AG08396 (cell line): Measurements from ENCODE around the gene CLIP1.
A peak's percentile ranks its signal among the peaks of the same experiment; 100 is the strongest.

Source experiments
- DNase-seq: peaks from one replicate; pipeline ENCODE4 v3.0.0; 2012; ENCODE audit warnings: low spot score, mixed read lengths

CLIP1 gene

GRCh38 chr12:122245553-122245952 lies 176.9 kb downstream of the CLIP1 start:
- DNase-seq, result no peak

- DNase-seq, result no peak
Measured at GRCh38 chr12:122244565-122245371, 177.7 kb downstream of the CLIP1 start.

- no peak for DNase-seq
Measured at GRCh38 chr12:122243965-122244364, 178.5 kb downstream of the CLIP1 start.

GRCh38 chr12:122238861-122239260 lies 183.6 kb downstream of the CLIP1 start:
- DNase-seq, result no peak

- no peak for DNase-seq
Measured at GRCh38 chr12:122235741-122236140, 186.7 kb downstream of the CLIP1 start.

- DNase-seq, result no peak
Measured at GRCh38 chr12:122232691-122233090, 189.8 kb downstream of the CLIP1 start.

- no peak for DNase-seq
Measured at GRCh38 chr12:122230798-122231197, 191.7 kb downstream of the CLIP1 start.

- DNase-seq, result no peak
Measured at GRCh38 chr12:122228092-122228491, 194.4 kb downstream of the CLIP1 start.

- no peak for DNase-seq
Measured at GRCh38 chr12:122227341-122227740, 195.1 kb downstream of the CLIP1 start.

GRCh38 chr12:122226366-122227125 lies 195.9 kb downstream of the CLIP1 start:
- no peak for DNase-seq

- peak; percentile 98 for DNase-seq
Measured at GRCh38 chr12:122225683-122226365, 196.6 kb downstream of the CLIP1 start, which contains the start of gene DIABLO. Gene DIABLO (minus strand): TSS chr12:122226052. CDS start chr12:122226014, 38 bp downstream.
